Vagina (tissue), 2 donors: ENCODE data around the gene ABCA9.

Experiments used
- CTCF ChIP-seq, 3 experiments: fragments of 450-650 bp in 2 of 3; fragments of 200-600 bp in 1 of 3; sonication (generic) in 1 of 3; IDR thresholded peaks; one replicate each; pipeline ENCODE4 v1.5.1; 2017 to 2019; ENCODE audit warnings: antibody characterized with exemption in 3 of 3, mild to moderate bottlenecking in 2 of 3, moderate library complexity in 2 of 3
- POLR2A ChIP-seq, 2 donors: fragments of 450-650 bp; IDR thresholded peaks; one replicate each; pipeline ENCODE4 v1.6.1; 2017; ENCODE audit warnings: antibody characterized with exemption in 2 of 2, mild to moderate bottlenecking in 2 of 2, moderate library complexity in 2 of 2

- TF ChIP-seq CTCF (IDR thresholded peaks at IDR 0.05) (no peak), POLR2A (IDR thresholded peaks at IDR 0.05) (no peak)
Observed at GRCh38 chr17:69030169-69030568, 30.6 kb downstream of the ABCA9 start.
